Pancreas (tissue), 10 donors: Measurements from ENCODE around the gene FAM217A. TPM values are rescaled to one million over a fixed set of nuclear protein-coding genes. Genes with fewer than 3 reads are reported as not detected.
A peak's percentile ranks its signal among the peaks of the same experiment; 100 is the strongest.

ENCODE experiments used
- ATAC-seq, 4 donors: fragments of 200-7000 bp; cut with Tn5 transposase; one replicate each; pipeline versions ENCODE4 v1.8.0 to v1.9.1; 2020; ENCODE audit warnings: mild to moderate bottlenecking in 4 of 4, moderate library complexity in 4 of 4
- DNase-seq, 6 donors: peaks; one replicate each; pipeline ENCODE4 v3.0.0-alpha.2; 2020
- FAIRE-seq: peaks from 2 replicates; lab custom pipeline; 2012; peaks lifted over from hg19 to GRCh38; lab: Jason Lieb, UNC
- H3K27ac ChIP-seq, 4 donors: fragments of 200-600 bp; sonication (generic); 1 replicate in 3 of 4; 2 replicates in 1 of 4; pipeline versions ENCODE4 v1.5.0 to v1.8.0; 2020
- H3K27me3 ChIP-seq, 4 donors: fragments of 200-600 bp; one replicate each; pipeline ENCODE4 v1.8.0; 2021
- H3K36me3 ChIP-seq, 3 donors: fragments of 200-600 bp; sonication (generic) in 1 of 3; one replicate each; pipeline versions ENCODE4 v1.5.0 to v1.8.0; 2020 to 2021
- H3K4me1 ChIP-seq, 3 donors: fragments of 200-600 bp; one replicate each; pipeline ENCODE4 v1.8.0; 2021
- H3K4me3 ChIP-seq, 4 donors: fragments of 200-600 bp; sonication (generic) in 2 of 4; one replicate each; pipeline versions ENCODE4 v1.5.0 to v1.8.0; 2020 to 2021
- H3K9me3 ChIP-seq, 4 donors: fragments of 200-600 bp; one replicate each; pipeline ENCODE4 v1.8.0; 2021
- CTCF ChIP-seq, 4 donors: fragments of 200-600 bp; sonication (generic) in 3 of 4; IDR thresholded peaks; one replicate each; pipeline versions ENCODE4 v1.5.0 to v1.8.0; 2021; ENCODE audit warnings: antibody characterized with exemption in 4 of 4
- WGBS, 2 donors: extraction: QIAGEN DNeasy Blood & Tissue Kit; methylation state at CpG; one replicate each; pipeline ENCODE4 v1.1.7; 2013; 5-methylcytosine and 5-hydroxymethylcytosine counted together
- intact Hi-C, 3 donors: fragments of 100-400 bp; cut with DNase I; formaldehyde crosslinking; loops; one replicate each; pipeline versions ENCODE4 v1.11.1 to v1.14.2; 2022
- polyA plus RNA-seq, 2 donors: library from polyadenylated mRNA; stranded (reverse); fragments of 200-250 nt; gene quantifications; one replicate each; pipeline ENCODE4 v1.2.3, GENCODE V29; 2013
- total RNA-seq, 6 donors: library from RNA; stranded (reverse); fragmentation: NEBNext Ultra II Directional in 4 of 6; extraction: Animal tissue kit (Norgen Biotek cat#: 25700) in 4 of 6; gene quantifications; one replicate each; pipeline versions ENCODE4 v1.2.1 to v1.2.4, GENCODE V29; 2021 to 2023
- donor health status: healthy with polysubstance abuse.
- donor health status: DM: no; HTN: no; CAD: no; lungs with moderate emphysema.
- donor health status: DM: no; HTN: no; CAD: no.
- donor health status: control.
- donor health status: control.
- donor health status: Bipolar disorder and iron deficiency.
- donor health status: DM: yes; HTN: yes; CAD: no.
- donor health status: DM: no; HTN: no; CAD: no.
- donor health status: DM: no; HTN: no; CAD: no.
- donor health status: DM: yes; HTN: yes; CAD: no.

FAM217A gene
- 1 to 10 TPM in 1 of 6 donors, under 1 TPM in 4, not detected in 1; 0.09 to 1.3 (median 0.32) TPM for total RNA-seq
- polyA plus RNA-seq, result 1 to 10 TPM in 1 of 2 donors, under 1 TPM in 1; 0.76 to 1.2 TPM

- WGBS, 2 donors, result 81 to 84% methylated on average over 52 to 91 of the region's 91 CpGs
- no peaks in the 10 kb centered on the region for H3K27me3 ChIP-seq
- FAIRE-seq (no peak), ATAC-seq (no peak), DNase-seq (peak in 1 of 6 donors; percentile 71)
- no peaks in the 10 kb centered on the region for H3K36me3 ChIP-seq
- no peak within 1 kb of the TSS for H3K27ac ChIP-seq
- intact Hi-C loops, result no loop called here
- no peaks in the 10 kb centered on the region for H3K9me3 ChIP-seq
- H3K4me1 ChIP-seq, result peaks cover 8 to 14% (median 11%) of the 10 kb centered on the region in 3 donors
- no peak for TF ChIP-seq CTCF (IDR thresholded peaks at IDR 0.05)
- no peak within 1 kb of the TSS for H3K4me3 ChIP-seq
Measured at GRCh38 chr6:4078691-4079471, at the start of gene FAM217A. Gene FAM217A (minus strand): TSS chr6:4079137. CDS start chr6:4077414, 1,723 bp downstream.

- no peaks in the 10 kb centered on the region for H3K9me3 ChIP-seq
- intact Hi-C loops, result no loop called here
- peaks cover 6 to 15% (median 14%) of the 10 kb centered on the region in 3 donors for H3K4me1 ChIP-seq
- TF ChIP-seq CTCF (IDR thresholded peaks at IDR 0.05), result no peak
- no peak for FAIRE-seq
- H3K27ac ChIP-seq, result no peak overlapping the region
- no peak overlapping the region for H3K4me3 ChIP-seq
- 22 to 37% methylated on average over 1 of the region's 1 CpG for WGBS, 2 donors
- H3K36me3 ChIP-seq, result peaks cover 0 to 48% (median 9%) of the 10 kb centered on the region in 3 donors
- DNase-seq, result no peak
- H3K27me3 ChIP-seq, result no peaks in the 10 kb centered on the region
- ATAC-seq, result no peak
Measured at GRCh38 chr6:4128072-4128471, 49.1 kb upstream of the FAM217A start.

GRCh38 chr6:4125933-4126864, 47.3 kb upstream of the FAM217A start:
- no peak overlapping the region for H3K27ac ChIP-seq
- WGBS, 2 donors, result 66 to 84% methylated on average over 8 of the region's 8 CpGs
- no peaks in the 10 kb centered on the region for H3K27me3 ChIP-seq
- H3K4me3 ChIP-seq, result no peak overlapping the region
- intact Hi-C loops, result no loop called here
- ATAC-seq (peak; percentile 12 to 76 (median 48)), DNase-seq (no peak), FAIRE-seq (no peak)
- no peak for TF ChIP-seq CTCF (IDR thresholded peaks at IDR 0.05)
- H3K4me1 ChIP-seq, result peaks cover 6 to 14% (median 9%) of the 10 kb centered on the region in 3 donors
- H3K9me3 ChIP-seq, result no peaks in the 10 kb centered on the region
- peaks cover 0 to 65% (median 16%) of the 10 kb centered on the region in 3 donors for H3K36me3 ChIP-seq

GRCh38 chr6:4125500-4125899, 46.6 kb upstream of the FAM217A start:
- TF ChIP-seq CTCF (IDR thresholded peaks at IDR 0.05), result no peak
- H3K27ac ChIP-seq, result no peak overlapping the region
- no peak overlapping the region for H3K4me3 ChIP-seq
- intact Hi-C loops, result no loop called here
- DNase-seq, result no peak
- peaks cover 0 to 71% (median 16%) of the 10 kb centered on the region in 3 donors for H3K36me3 ChIP-seq
- H3K4me1 ChIP-seq, result peaks cover 2 to 7% (median 6%) of the 10 kb centered on the region in 3 donors
- no peak for FAIRE-seq
- H3K9me3 ChIP-seq, result no peaks in the 10 kb centered on the region
- no peaks in the 10 kb centered on the region for H3K27me3 ChIP-seq
- 50 to 64% methylated on average over 5 of the region's 5 CpGs for WGBS, 2 donors
- peak in 3 of 4 donors; percentile 24 to 45 (median 32) for ATAC-seq
